Stimulated activated CD8-positive, alpha-beta memory T cell treated with anti-CD3 and anti-CD28 coated beads, Interleukin-7, amount 100 ng/mL, for 1 hour (primary cell): ENCODE data around the gene CORO2A.
A peak's percentile ranks its signal among the peaks of the same experiment; 100 is the strongest.
"Not testable (repeated sequence)": the region's sequence is repeated elsewhere in the genome, so short reads cannot be mapped to it uniquely, and the experiment has no call there.

Experiments
- DNase-seq, 2 donors: peaks; one replicate each; pipeline ENCODE4 v3.0.0-alpha.2; 2020; ENCODE audit warnings: low read depth in 2 of 2

CORO2A gene

GRCh38 chr9:98085944-98086343 is 106.5 kb downstream of the CORO2A start:
- DNase-seq, result no peak

GRCh38 chr9:98085058-98085457 is 107.4 kb downstream of the CORO2A start:
- DNase-seq, result no peak

- DNase-seq, result no peak
Measured at GRCh38 chr9:98084396-98084795, 108.0 kb downstream of the CORO2A start.

GRCh38 chr9:98083566-98084183 is 108.8 kb downstream of the CORO2A start:
- no peak for DNase-seq

- DNase-seq, result no peak
Measured at GRCh38 chr9:98083061-98083501, 109.4 kb downstream of the CORO2A start.

- no peak for DNase-seq
Measured at GRCh38 chr9:98081477-98082219, 110.8 kb downstream of the CORO2A start.

- no peak for DNase-seq
Measured at GRCh38 chr9:98080780-98081179, 111.7 kb downstream of the CORO2A start.

GRCh38 chr9:98080326-98080725 is 112.1 kb downstream of the CORO2A start:
- no peak for DNase-seq

GRCh38 chr9:98078895-98079294 is 113.5 kb downstream of the CORO2A start:
- no peak for DNase-seq

GRCh38 chr9:98076514-98076890 is 115.9 kb downstream of the CORO2A start:
- DNase-seq, result not testable (repeated sequence)

- no peak for DNase-seq
Measured at GRCh38 chr9:98075332-98075805, 117.1 kb downstream of the CORO2A start.

GRCh38 chr9:98074115-98074990 is 118.1 kb downstream of the CORO2A start:
- peak; percentile 31 to 55 for DNase-seq

GRCh38 chr9:98071737-98072136 is 120.7 kb downstream of the CORO2A start:
- DNase-seq, result no peak
